Activated naive CD8-positive, alpha-beta T cell (primary cell): ENCODE data around the gene YIPF4.
A peak's percentile ranks its signal among the peaks of the same experiment; 100 is the strongest.
"Not testable (repeated sequence)": the region's sequence is repeated elsewhere in the genome, so short reads cannot be mapped to it uniquely, and the experiment has no call there.

Experiments
- H3K27ac Mint-ChIP-seq: one replicate; pipeline ENCODE4 v1.8.0; 2021; ENCODE audit warnings: mixed read lengths
- H3K27me3 Mint-ChIP-seq: one replicate; pipeline ENCODE4 v1.8.0; 2021; ENCODE audit warnings: mixed read lengths
- H3K36me3 Mint-ChIP-seq: one replicate; pipeline ENCODE4 v1.8.0; 2021; ENCODE audit warnings: mixed read lengths
- H3K4me1 Mint-ChIP-seq: one replicate; pipeline ENCODE4 v1.8.0; 2021; ENCODE audit warnings: low read depth, mixed read lengths
- H3K4me3 Mint-ChIP-seq: one replicate; pipeline ENCODE4 v1.8.0; 2021; ENCODE audit warnings: mild to moderate bottlenecking, mixed read lengths
- H3K9me3 Mint-ChIP-seq: one replicate; pipeline ENCODE4 v1.8.0; 2021; ENCODE audit warnings: low read depth, mixed read lengths

Gene YIPF4

GRCh38 chr2:32264422-32265105 is 13.1 kb upstream of the YIPF4 start, which contains the start of gene NLRC4:
Gene NLRC4 (minus strand): TSS chr2:32264886. CDS start chr2:32256775, 8,111 bp downstream.
- H3K4me1 Mint-ChIP-seq: peaks cover 2% of the 10 kb centered on the region
- H3K9me3 Mint-ChIP-seq: no peaks in the 10 kb centered on the region
- no peak within 1 kb of the TSS for H3K4me3 Mint-ChIP-seq
- H3K36me3 Mint-ChIP-seq: peaks cover 3% of the 10 kb centered on the region
- H3K27ac Mint-ChIP-seq: no peak within 1 kb of the TSS
- peaks cover 3% of the 10 kb centered on the region for H3K27me3 Mint-ChIP-seq

- Mint-ChIP-seq H3K27ac (no peak overlapping the region), H3K4me1 (no peaks in the 10 kb centered on the region), H3K36me3 (no peaks in the 10 kb centered on the region), H3K9me3 (no peaks in the 10 kb centered on the region), H3K4me3 (no peak overlapping the region), H3K27me3 (peaks cover 1% of the 10 kb centered on the region)
Observed at GRCh38 chr2:32271063-32271462, 6.6 kb upstream of the YIPF4 start.

DNA sequence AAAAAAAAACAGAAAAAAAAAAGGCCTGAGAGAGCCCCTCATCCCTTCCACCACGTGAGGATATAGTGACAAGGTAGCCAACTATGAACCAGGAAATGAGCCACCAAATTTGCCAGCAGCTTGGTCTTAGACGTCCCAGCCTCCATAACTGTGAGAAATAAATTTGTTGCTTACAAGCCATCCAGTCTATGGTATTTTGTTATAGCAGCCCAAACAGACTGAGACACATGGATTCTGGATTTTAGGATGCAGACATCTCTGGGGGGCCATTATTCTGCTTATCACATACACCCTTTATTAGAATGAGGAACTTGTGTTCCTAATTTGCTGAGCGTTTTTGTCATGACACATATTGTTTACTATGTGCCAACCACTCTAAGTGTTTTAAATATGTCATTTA is 5.4 kb upstream of the YIPF4 start:
- Mint-ChIP-seq H3K4me1 (peaks cover 4% of the 10 kb centered on the region), H3K9me3 (no peaks in the 10 kb centered on the region), H3K27me3 (peaks cover 1% of the 10 kb centered on the region), H3K4me3 (no peak overlapping the region), H3K36me3 (no peaks in the 10 kb centered on the region), H3K27ac (no peak overlapping the region)

DNA sequence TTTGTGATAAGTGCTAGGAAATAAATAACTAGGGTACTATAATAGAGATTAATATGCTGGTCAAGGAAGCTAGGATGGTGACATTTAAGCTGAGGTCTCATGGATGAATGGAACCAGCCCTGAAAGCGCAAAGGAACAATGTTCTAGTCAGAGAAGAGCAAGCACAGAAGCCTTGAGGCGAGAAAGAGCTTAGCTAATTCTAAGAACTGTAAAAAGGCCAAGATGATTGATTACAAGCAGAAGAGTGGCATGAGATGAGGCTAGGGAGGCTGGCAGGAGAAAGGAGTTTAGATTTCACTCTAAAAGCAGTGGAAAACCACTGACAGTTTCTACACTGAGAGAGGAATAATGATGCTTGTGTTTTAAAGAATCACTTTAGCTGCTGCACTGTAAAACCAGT is 3.4 kb upstream of the YIPF4 start:
- H3K36me3 Mint-ChIP-seq: no peaks in the 10 kb centered on the region
- H3K27ac Mint-ChIP-seq: no peak overlapping the region
- H3K9me3 Mint-ChIP-seq: no peaks in the 10 kb centered on the region
- H3K4me3 Mint-ChIP-seq: no peak overlapping the region
- H3K27me3 Mint-ChIP-seq: no peaks in the 10 kb centered on the region
- peaks cover 15% of the 10 kb centered on the region for H3K4me1 Mint-ChIP-seq

- not testable (repeated sequence) for H3K36me3 Mint-ChIP-seq, H3K27ac Mint-ChIP-seq, H3K9me3 Mint-ChIP-seq, H3K27me3 Mint-ChIP-seq, H3K4me3 Mint-ChIP-seq
- H3K4me1 Mint-ChIP-seq: peaks cover 18% of the 10 kb centered on the region
Observed at GRCh38 chr2:32275790-32276189, 1.9 kb upstream of the YIPF4 start.

DNA sequence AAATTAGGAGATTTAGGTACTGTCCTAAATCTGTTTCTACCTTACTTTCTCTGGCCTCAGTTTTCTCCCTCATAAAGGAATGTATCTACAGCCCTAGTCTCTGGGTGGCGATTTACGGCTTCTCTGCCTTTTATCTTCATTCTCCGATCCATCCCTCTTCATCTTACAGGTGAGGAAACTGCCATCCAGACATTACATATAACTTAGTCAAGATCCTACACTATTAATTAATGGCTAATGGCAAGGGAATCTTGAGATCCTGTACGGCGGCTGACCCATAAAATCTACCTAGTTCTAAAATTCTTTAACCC is 386 bp upstream of the YIPF4 start:
- Mint-ChIP-seq H3K4me1 (peaks cover 25% of the 10 kb centered on the region), H3K9me3 (no peaks in the 10 kb centered on the region), H3K27me3 (no peaks in the 10 kb centered on the region), H3K4me3 (peak overlapping the region; percentile 95), H3K36me3 (peaks cover 4% of the 10 kb centered on the region), H3K27ac (peak overlapping the region; percentile 98)

- peaks cover 8% of the 10 kb centered on the region for H3K36me3 Mint-ChIP-seq
- peak overlapping the region; percentile 95 for H3K4me3 Mint-ChIP-seq
- no peaks in the 10 kb centered on the region for H3K27me3 Mint-ChIP-seq
- peak overlapping the region; percentile 88 for H3K27ac Mint-ChIP-seq
- peaks cover 31% of the 10 kb centered on the region for H3K4me1 Mint-ChIP-seq
- no peaks in the 10 kb centered on the region for H3K9me3 Mint-ChIP-seq
Observed at GRCh38 chr2:32278478-32278853, 762 bp downstream of the YIPF4 start.

DNA sequence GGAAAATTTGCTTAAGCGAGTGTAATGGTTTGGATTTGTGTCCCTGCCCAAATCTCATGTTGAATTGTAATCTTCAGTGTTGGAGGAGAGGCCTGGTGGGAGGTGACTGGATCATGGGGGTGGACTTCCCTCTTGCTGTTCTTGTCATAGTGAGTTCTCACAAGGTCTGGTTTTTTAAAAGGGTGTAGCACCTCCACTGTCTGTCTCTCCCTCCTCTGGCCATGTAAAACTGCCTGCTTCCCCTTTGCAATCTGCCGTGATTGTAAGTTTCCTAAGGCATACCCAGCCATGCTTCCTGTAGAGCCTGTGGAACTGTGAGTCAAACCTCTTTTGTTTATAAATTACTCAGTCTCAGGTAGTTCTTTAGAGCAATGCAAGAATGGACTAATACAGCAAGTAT is 6.6 kb downstream of the YIPF4 start:
- Mint-ChIP-seq H3K27me3 (no peaks in the 10 kb centered on the region), H3K27ac (no peak overlapping the region), H3K36me3 (peaks cover 17% of the 10 kb centered on the region), H3K4me3 (no peak overlapping the region), H3K9me3 (no peaks in the 10 kb centered on the region), H3K4me1 (peaks cover 58% of the 10 kb centered on the region)

DNA sequence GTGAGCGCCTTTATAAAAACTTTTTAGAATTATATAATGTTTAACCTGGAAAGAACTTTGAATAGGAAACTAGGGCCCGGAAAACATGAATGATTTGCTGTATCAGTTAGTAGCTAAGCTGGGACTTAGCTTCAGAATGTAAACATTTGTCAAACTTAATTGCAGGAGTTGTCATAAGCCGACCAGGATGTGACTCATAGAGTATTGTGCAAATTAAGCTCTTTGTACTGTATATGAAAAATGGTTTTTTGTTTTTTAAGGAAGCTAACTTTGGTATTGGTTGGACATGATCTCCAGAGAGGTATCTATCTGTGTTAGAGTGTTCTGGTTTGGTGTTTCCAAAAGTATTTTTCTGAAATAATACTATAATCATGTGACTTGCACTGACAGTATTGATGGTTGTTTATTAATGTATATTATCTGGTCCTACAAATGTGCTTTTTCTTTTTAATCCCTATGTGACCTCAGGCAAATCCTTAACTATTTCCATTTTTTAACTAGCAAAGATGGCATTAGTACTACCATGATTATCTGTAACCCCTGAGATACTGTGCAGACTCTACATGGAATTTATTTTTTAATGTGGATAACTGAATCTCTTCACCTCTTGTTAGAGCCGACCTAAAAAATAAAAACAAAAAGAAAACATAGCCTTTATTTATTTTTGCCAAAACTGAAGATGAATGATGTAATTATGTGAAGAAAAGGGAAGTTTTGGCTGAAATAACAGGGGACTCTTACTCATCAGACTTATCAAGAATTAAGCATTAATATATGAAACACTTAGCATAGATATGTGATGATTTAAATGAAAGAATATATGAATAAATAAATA is 11.7 kb downstream of the YIPF4 start:
- no peaks in the 10 kb centered on the region for H3K9me3 Mint-ChIP-seq
- no peaks in the 10 kb centered on the region for H3K27me3 Mint-ChIP-seq
- H3K36me3 Mint-ChIP-seq: peaks cover 13% of the 10 kb centered on the region
- peaks cover 40% of the 10 kb centered on the region for H3K4me1 Mint-ChIP-seq
- H3K27ac Mint-ChIP-seq: peak overlapping the region; percentile 64
- peak overlapping the region; percentile 32 for H3K4me3 Mint-ChIP-seq

- Mint-ChIP-seq H3K27me3 (no peaks in the 10 kb centered on the region), H3K27ac (no peak overlapping the region), H3K4me3 (no peak overlapping the region), H3K36me3 (peaks cover 8% of the 10 kb centered on the region), H3K4me1 (peaks cover 34% of the 10 kb centered on the region), H3K9me3 (no peaks in the 10 kb centered on the region)
Observed at GRCh38 chr2:32290000-32290339, 12.3 kb downstream of the YIPF4 start.

DNA sequence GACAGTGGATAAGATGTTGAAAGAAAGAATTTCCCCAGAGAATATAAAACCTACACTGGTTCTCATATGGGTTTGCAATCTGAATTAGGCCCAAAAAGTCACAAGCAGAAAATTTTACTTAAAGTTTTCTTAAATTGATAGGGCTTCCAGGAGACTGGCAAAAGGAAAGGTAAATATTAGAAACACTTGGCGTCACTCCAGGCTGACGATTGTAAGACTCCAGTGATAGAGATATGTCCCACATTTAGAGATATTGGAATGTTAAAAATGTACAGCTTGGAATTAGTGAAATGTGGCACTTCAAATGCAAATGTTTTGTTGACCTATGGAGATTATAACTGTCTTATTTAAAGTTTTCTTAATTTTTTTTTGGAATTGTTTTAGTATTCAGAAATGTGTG is 14.0 kb downstream of the YIPF4 start:
- Mint-ChIP-seq H3K36me3 (peaks cover 5% of the 10 kb centered on the region), H3K27ac (no peak overlapping the region), H3K4me1 (peaks cover 22% of the 10 kb centered on the region), H3K27me3 (no peaks in the 10 kb centered on the region), H3K9me3 (no peaks in the 10 kb centered on the region), H3K4me3 (no peak overlapping the region)

GRCh38 chr2:32293493-32293892 is 15.8 kb downstream of the YIPF4 start:
- not testable (repeated sequence) for H3K27me3 Mint-ChIP-seq, H3K9me3 Mint-ChIP-seq, H3K27ac Mint-ChIP-seq, H3K36me3 Mint-ChIP-seq, H3K4me3 Mint-ChIP-seq
- peaks cover 13% of the 10 kb centered on the region for H3K4me1 Mint-ChIP-seq

DNA sequence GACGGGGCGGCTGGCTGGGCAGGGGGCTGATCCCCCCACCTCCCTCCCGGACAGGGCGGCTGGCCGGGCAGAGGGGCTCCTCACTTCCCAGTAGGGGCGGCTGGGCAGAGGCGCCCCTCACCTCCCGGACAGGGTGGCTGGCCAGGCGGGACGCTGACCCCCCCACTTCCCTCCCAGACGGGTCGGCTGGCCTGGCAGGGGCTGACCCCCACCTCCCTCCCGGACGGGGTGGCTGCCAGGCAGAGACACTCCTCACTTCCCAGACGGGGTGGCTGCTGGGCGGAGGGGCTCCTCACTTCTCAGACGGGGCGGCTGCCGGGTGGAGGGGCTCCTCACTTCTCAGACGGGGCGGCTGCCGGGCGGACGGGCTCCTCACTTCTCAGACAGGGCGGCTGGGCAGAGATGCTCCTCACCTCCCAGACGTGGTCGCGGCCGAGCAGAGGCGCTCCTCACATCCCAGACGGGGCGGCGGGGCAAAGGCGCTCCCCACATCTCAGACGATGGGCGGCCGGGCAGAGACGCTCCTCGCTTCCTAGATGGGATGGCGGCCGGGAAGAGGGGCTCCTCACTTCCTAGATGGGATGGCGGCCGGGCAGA is 16.4 kb downstream of the YIPF4 start:
- not testable (repeated sequence) for H3K4me3 Mint-ChIP-seq, H3K4me1 Mint-ChIP-seq, H3K27ac Mint-ChIP-seq, H3K27me3 Mint-ChIP-seq, H3K36me3 Mint-ChIP-seq, H3K9me3 Mint-ChIP-seq

GRCh38 chr2:32310577-32310976 is 32.9 kb downstream of the YIPF4 start:
- Mint-ChIP-seq H3K27ac (no peak overlapping the region), H3K36me3 (peaks cover 6% of the 10 kb centered on the region), H3K4me1 (no peaks in the 10 kb centered on the region), H3K27me3 (no peaks in the 10 kb centered on the region), H3K9me3 (no peaks in the 10 kb centered on the region), H3K4me3 (no peak overlapping the region)

- no peak overlapping the region for H3K27ac Mint-ChIP-seq
- peaks cover 6% of the 10 kb centered on the region for H3K36me3 Mint-ChIP-seq
- no peaks in the 10 kb centered on the region for H3K9me3 Mint-ChIP-seq
- H3K4me3 Mint-ChIP-seq: no peak overlapping the region
- no peaks in the 10 kb centered on the region for H3K4me1 Mint-ChIP-seq
- no peaks in the 10 kb centered on the region for H3K27me3 Mint-ChIP-seq
Observed at GRCh38 chr2:32314886-32315285, 37.2 kb downstream of the YIPF4 start.
